Activated naive CD4-positive, alpha-beta T cell treated with anti-CD3 and anti-CD28 coated beads, Interleukin-2, amount 50 U/mL, for 72 hours (primary cell): ENCODE measurements around the gene NAT8L. TPM values are rescaled to one million over a fixed set of nuclear protein-coding genes. Genes with fewer than 3 reads are reported as not detected.
"Not testable (repeated sequence)": the region's sequence is repeated elsewhere in the genome, so short reads cannot be mapped to it uniquely, and the experiment has no call there.

Experiments
- ATAC-seq, 2 donors: fragments of 150-1000 bp; cut with Tn5 transposase; 2 replicates each; pipeline ENCODE4 v1.10.0; 2021; ENCODE audit warnings: mild to moderate bottlenecking in 2 of 2, moderate library complexity in 2 of 2
- DNase-seq, 2 donors: peaks; one replicate each; pipeline ENCODE4 v3.0.0; 2021 to 2022; ENCODE audit warnings: low spot score in 2 of 2
- H3K27ac Mint-ChIP-seq, 2 donors: one replicate each; pipeline ENCODE4 v1.8.0; 2022; ENCODE audit warnings: mild to moderate bottlenecking in 2 of 2, mixed read lengths in 2 of 2
- H3K36me3 Mint-ChIP-seq, 2 donors: one replicate each; pipeline ENCODE4 v1.8.0; 2022; ENCODE audit warnings: mixed read lengths in 2 of 2
- H3K9me3 Mint-ChIP-seq, 2 donors: one replicate each; pipeline ENCODE4 v1.8.0; 2022; ENCODE audit warnings: mixed read lengths in 2 of 2
- total RNA-seq, 2 donors: library from RNA; stranded (reverse); gene quantifications; one replicate each; pipeline ENCODE4 v1.2.3, GENCODE V29; 2022

NAT8L gene
- under 1 TPM in 1 of 2 donors, not detected in 1; 0.99 TPM for total RNA-seq

- Mint-ChIP-seq H3K36me3 (no peaks in the 10 kb centered on the region), H3K27ac (no peak within 1 kb of the TSS), H3K9me3 (no peaks in the 10 kb centered on the region)
- DNase-seq, result no peak
- ATAC-seq, result peak in 1 of 2 donors; percentile 64
These were observed at the start of gene NAT8L for GRCh38 chr4:2059046-2059725. NAT8L (plus strand) TSS chr4:2059327; CDS start chr4:2059512, 185 bp downstream.

GRCh38 chr4:2009651-2010233 lies 49.4 kb upstream of the NAT8L start:
- Mint-ChIP-seq H3K9me3 (no peaks in the 10 kb centered on the region), H3K27ac (peak overlapping the region; percentile 91 to 98), H3K36me3 (peaks cover 15 to 20% of the 10 kb centered on the region in 2 donors)
- DNase-seq (peak; percentile 55 to 70), ATAC-seq (peak; percentile 40 to 56)

DNA sequence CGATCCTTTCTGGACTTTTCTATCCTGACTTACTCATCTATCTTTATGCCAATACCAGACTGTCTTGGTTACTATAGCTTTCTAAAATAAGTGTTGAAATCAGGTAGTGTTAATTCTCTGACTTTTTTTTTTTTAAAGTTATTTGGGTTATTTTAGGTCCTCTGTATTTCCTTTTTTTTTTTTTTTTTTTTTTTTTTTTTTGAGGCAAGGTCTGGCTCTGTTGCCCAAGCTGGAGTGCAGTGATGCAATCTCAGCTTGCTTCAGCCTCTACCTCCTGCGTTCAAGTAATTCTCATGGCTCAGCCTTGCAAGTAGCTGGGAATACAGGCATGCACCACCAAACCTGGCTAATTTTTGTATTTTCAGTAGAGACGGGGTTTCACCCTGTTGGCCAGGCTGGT lies 47.5 kb upstream of the NAT8L start:
- H3K36me3 Mint-ChIP-seq, result peaks cover 14 to 15% of the 10 kb centered on the region in 2 donors
- no peaks in the 10 kb centered on the region for H3K9me3 Mint-ChIP-seq
- no peak overlapping the region for H3K27ac Mint-ChIP-seq
- ATAC-seq, result no peak
- DNase-seq, result no peak

- H3K9me3 Mint-ChIP-seq, result no peaks in the 10 kb centered on the region
- DNase-seq, result no peak
These were observed 44.1 kb upstream of the NAT8L start for GRCh38 chr4:2015008-2015407.

GRCh38 chr4:2021358-2022018 lies 37.6 kb upstream of the NAT8L start:
- H3K27ac Mint-ChIP-seq, ATAC-seq, H3K9me3 Mint-ChIP-seq, DNase-seq, H3K36me3 Mint-ChIP-seq: not testable (repeated sequence)

More at GRCh38 chr4:2015008-2015407, 44.1 kb upstream of the NAT8L start:
- Mint-ChIP-seq H3K36me3 (no peaks in the 10 kb centered on the region), H3K27ac (no peak overlapping the region)
- no peak for ATAC-seq

- DNase-seq (no peak), ATAC-seq (no peak)
- H3K27ac Mint-ChIP-seq, result no peak overlapping the region
- no peaks in the 10 kb centered on the region for H3K36me3 Mint-ChIP-seq
- H3K9me3 Mint-ChIP-seq, result peaks cover 0 to 4% of the 10 kb centered on the region in 2 donors
These were observed 34.4 kb upstream of the NAT8L start for GRCh38 chr4:2024683-2025082.

GRCh38 chr4:2025817-2026216 lies 33.3 kb upstream of the NAT8L start:
- ATAC-seq (no peak), DNase-seq (no peak)
- Mint-ChIP-seq H3K36me3 (no peaks in the 10 kb centered on the region), H3K27ac (no peak overlapping the region), H3K9me3 (peaks cover 0 to 4% of the 10 kb centered on the region in 2 donors)

GRCh38 chr4:2027120-2027519 lies 32.0 kb upstream of the NAT8L start:
- not testable (repeated sequence) for H3K9me3 Mint-ChIP-seq, ATAC-seq, H3K36me3 Mint-ChIP-seq, H3K27ac Mint-ChIP-seq, DNase-seq

DNA sequence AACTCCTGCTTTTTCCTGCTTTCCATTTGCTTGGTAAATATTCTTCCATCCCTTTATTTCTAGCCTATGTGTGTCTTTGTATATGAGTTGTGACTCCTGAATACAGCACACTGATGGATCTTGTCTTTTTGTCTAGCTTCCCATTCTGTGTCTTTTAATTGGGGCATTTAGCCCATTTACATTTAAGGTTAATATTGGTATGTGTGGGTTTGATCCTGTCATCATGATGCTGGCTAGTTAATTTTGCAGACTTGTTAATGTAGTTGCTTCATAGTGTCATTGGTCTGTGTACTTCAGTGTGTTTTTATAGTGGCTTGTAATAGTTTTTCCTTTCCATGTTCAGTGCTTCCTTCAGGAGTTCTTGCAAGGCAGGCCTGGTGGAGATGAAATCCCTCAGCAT lies 28.0 kb upstream of the NAT8L start:
- ATAC-seq, DNase-seq, H3K9me3 Mint-ChIP-seq, H3K36me3 Mint-ChIP-seq, H3K27ac Mint-ChIP-seq: not testable (repeated sequence)

- no peak overlapping the region for H3K27ac Mint-ChIP-seq
- ATAC-seq (no peak), DNase-seq (no peak)
- H3K36me3 Mint-ChIP-seq, result peaks cover 0 to 7% of the 10 kb centered on the region in 2 donors
- no peaks in the 10 kb centered on the region for H3K9me3 Mint-ChIP-seq
These were observed 22.8 kb upstream of the NAT8L start for GRCh38 chr4:2036327-2036726.

- Mint-ChIP-seq H3K27ac (no peak overlapping the region), H3K36me3 (peaks cover 0 to 7% of the 10 kb centered on the region in 2 donors), H3K9me3 (no peaks in the 10 kb centered on the region)
- DNase-seq, result no peak
- ATAC-seq, result no peak
These were observed 22.3 kb upstream of the NAT8L start for GRCh38 chr4:2036866-2037265.

DNA sequence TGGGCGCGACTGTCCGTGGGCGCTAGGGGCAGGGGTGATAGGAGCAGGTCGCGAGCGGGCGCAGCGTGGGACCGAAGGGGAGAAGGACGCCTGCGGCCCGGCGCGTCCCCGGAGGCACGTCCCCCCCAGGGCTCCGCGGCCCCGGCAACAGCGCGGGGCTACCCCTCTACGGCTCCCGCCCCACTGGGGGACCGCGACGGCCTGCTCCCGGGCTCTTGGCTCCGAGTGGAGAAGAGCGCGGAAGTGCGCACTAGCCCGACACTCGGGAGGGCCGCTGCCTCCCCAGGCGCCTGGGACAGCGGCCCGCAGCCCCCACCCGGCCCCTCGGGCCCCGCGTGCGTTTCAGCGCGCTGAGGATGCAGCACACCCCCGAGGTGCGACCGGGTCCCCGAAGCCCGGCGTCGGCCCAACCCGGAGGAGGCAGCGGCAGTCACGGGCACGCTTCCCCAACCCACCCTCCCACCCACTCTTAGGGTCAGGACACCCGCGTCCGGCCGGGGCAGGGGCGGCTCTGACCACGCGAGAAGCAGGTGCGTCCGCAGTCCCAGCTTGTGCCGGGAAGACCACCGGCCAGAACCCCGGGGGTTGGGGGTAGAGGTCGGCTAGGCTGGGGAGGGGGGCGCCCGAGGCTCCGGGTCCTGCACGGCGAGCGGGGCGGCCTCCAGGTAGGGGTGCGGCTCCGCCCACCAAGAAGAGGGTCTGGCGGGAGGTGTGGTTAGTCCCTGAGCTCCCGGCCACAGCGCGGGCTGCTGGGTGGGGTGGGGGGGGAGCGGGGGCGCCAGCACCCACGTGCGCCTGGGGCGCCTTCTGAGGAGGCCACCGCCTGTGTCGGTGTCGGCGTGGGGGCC lies 18.5 kb upstream of the NAT8L start:
- Mint-ChIP-seq H3K9me3 (no peaks in the 10 kb centered on the region), H3K36me3 (no peaks in the 10 kb centered on the region), H3K27ac (no peak overlapping the region)
- DNase-seq, result no peak
- ATAC-seq, result no peak

DNA sequence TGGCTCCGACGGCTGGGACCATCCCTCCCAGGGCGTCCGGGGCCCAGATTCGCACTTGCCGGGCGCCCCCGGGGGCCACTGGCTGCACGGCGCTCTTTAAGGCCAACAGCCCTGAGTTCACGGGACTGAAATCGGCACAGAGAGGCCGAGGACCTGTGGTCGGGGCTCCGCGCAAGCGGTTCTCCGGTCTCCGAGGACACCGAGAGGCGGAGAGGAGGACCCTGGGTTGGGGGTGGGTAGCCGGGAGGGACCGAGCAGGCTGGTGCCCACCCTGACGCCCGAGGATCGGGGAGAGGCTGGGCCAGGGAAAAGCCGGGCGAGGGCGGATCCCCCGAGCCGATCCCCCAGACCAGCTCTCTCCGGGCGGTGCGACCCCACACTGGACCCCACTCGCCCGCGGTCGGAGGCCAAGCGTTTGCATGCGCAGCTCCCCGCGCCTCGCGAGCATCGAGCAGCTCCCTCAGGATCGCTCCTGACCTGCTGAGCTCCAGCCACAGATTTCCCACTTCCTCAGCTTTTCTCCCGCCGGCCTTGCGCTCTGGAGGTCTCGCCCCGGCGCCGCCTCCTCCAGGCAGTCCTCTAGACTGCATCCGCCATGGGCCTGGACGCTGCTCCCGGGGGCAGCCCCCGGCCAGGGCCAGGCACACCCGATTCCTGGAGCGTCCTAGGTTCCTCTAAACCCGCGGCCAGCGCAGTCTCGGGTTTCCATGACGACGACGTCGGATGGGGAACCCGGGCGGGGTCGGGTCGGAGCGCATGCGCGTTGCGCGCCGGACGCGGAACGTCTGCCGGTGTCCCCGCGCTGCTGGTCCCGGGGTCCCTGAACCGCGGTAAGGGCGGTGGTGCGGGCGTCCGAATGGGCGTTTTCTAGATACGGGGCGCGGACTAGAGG lies 17.6 kb upstream of the NAT8L start:
- peak overlapping the region in 1 of 2 donors; percentile 25 for H3K27ac Mint-ChIP-seq
- DNase-seq (peak; percentile 89 to 91), ATAC-seq (peak; percentile 86 to 91)
- H3K36me3 Mint-ChIP-seq, result no peaks in the 10 kb centered on the region
- no peaks in the 10 kb centered on the region for H3K9me3 Mint-ChIP-seq

- peak; percentile 54 to 62 for ATAC-seq
- peak in 1 of 2 donors; percentile 52 for DNase-seq
- no peaks in the 10 kb centered on the region for H3K9me3 Mint-ChIP-seq
- no peak overlapping the region for H3K27ac Mint-ChIP-seq
- H3K36me3 Mint-ChIP-seq, result no peaks in the 10 kb centered on the region
These were observed 16.8 kb upstream of the NAT8L start for GRCh38 chr4:2042204-2042946.

DNA sequence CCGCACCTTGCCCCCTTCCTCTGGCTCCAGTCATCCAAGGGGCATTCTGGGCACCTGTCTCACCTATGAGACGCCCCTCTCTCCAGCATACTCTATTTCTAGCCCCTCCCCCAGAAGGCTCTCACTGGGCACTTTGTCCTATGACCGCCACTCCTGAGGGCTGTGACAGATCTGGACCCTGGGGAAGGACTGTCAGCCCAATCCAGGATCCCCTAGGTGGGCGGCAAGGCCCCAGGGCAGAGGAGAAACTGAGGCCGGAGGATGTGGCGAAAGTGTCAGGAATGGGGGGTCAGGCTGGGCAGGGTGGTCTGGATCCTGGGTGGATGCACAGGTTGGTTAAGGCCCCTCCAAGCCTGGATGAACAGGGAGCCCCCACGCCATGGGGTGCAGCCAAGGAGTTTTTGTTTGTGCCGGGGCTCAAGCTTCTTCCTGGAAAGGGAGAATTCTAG lies 16.2 kb upstream of the NAT8L start:
- Mint-ChIP-seq H3K36me3 (no peaks in the 10 kb centered on the region), H3K27ac (no peak overlapping the region), H3K9me3 (no peaks in the 10 kb centered on the region)
- no peak for ATAC-seq
- DNase-seq, result no peak
